ENCODE results near the gene DCK. TPM values are rescaled to one million over a fixed set of nuclear protein-coding genes. Genes with fewer than 3 reads are reported as not detected.

The DCK gene
- total and polyA plus RNA-seq, 9 of the 15 experiments (the other 6 are each of a cell fraction or from before 2014, with no cell fraction given) = 11.3 to 25.8 (median 19.6) TPM

DNA sequence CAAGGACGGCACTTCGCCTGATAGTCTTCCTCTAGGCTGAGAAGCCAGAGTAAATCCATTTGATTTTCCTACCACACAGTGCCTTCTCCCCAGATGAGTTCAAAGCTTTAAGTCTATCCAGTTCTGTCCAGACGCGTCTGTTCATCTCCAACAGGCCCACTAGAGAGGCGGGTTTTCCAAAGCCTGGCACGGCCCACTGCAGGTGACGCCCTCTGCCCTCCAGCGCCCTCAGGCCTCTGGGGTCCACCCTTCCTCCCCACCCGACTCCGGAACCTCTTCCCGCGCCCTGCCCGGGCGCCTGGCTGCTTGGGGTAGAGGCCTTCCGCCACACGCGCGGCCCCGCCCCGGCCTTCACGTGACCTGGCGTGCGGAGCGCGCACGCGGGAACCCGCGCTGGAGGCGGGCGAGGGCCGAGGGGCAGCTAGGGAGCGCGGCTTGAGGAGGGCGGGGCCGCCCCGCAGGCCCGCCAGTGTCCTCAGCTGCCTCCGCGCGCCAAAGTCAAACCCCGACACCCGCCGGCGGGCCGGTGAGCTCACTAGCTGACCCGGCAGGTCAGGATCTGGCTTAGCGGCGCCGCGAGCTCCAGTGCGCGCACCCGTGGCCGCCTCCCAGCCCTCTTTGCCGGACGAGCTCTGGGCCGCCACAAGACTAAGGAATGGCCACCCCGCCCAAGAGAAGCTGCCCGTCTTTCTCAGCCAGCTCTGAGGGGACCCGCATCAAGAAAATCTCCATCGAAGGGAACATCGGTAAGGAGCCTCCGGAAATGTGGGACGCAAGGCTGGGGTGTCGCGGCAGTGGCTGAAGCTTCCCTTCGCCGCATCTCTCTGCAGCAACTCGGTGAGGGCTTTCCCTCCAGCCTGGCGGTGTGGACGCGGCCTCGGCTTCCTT is at the start of gene DCK (continued):
- TF ChIP-seq GTF2A2 (tag; IDR thresholded peaks at IDR 0.05) (no peak), PRPF4 (IDR thresholded peaks at IDR 0.05; ENCODE audit: insufficient read depth, low read depth, low read length, poor library complexity, severe bottlenecking) (no peak), HOXB6 (CRISPR knock-in tag; IDR thresholded peaks at IDR 0.05; ENCODE audit: borderline replicate concordance) (no peak), MTF1 (CRISPR knock-in tag; IDR thresholded peaks at IDR 0.05; ENCODE audit: borderline replicate concordance) (no peak), ELF1 (tag; IDR thresholded peaks at IDR 0.05) (peak; percentile 81), HDAC1 (IDR thresholded peaks at IDR 0.05) (no peak; a peak in 1 of 4 replicates), SNIP1 (IDR thresholded peaks at IDR 0.05; ENCODE audit: low read depth) (no peak), HDAC3 (IDR thresholded peaks at IDR 0.05; ENCODE audit: borderline replicate concordance, partially characterized antibody) (no peak), SMARCC2 (IDR thresholded peaks at IDR 0.05; ENCODE audit: low read depth) (no peak), EP400 (IDR thresholded peaks at IDR 0.05) (peak; percentile 67; the same call in 1 of the 2 replicates), ZNF699 (CRISPR knock-in tag; IDR thresholded peaks at IDR 0.05; ENCODE audit: insufficient replicate concordance) (no peak), NFXL1 (CRISPR knock-in tag; IDR thresholded peaks at IDR 0.05) (no peak), ZBED1 (IDR thresholded peaks at IDR 0.05) (no peak), BHLHE40 (IDR thresholded peaks at IDR 0.05; ENCODE audit: low read length) (peak; percentile 99), TSC22D4 (tag; IDR thresholded peaks at IDR 0.05) (no peak), ZNF354B (CRISPR knock-in tag; IDR thresholded peaks at IDR 0.05) (no peak), SAFB (IDR thresholded peaks at IDR 0.05; ENCODE audit: borderline replicate concordance, low read depth, low read length) (0 out of 2 replicates have a peak, but pooled peaks have one; percentile 44), MCM2 (IDR thresholded peaks at IDR 0.05; ENCODE audit: low read depth) (no peak)
- TF ChIP-seq, protein P1, sequence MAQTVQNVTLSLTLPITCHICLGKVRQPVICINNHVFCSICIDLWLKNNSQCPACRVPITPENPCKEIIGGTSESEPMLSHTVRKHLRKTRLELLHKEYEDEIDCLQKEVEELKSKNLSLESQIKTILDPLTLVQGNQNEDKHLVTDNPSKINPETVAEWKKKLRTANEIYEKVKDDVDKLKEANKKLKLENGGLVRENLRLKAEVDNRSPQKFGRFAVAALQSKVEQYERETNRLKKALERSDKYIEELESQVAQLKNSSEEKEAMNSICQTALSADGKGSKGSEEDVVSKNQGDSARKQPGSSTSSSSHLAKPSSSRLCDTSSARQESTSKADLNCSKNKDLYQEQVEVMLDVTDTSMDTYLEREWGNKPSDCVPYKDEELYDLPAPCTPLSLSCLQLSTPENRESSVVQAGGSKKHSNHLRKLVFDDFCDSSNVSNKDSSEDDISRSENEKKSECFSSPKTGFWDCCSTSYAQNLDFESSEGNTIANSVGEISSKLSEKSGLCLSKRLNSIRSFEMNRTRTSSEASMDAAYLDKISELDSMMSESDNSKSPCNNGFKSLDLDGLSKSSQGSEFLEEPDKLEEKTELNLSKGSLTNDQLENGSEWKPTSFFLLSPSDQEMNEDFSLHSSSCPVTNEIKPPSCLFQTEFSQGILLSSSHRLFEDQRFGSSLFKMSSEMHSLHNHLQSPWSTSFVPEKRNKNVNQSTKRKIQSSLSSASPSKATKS (CRISPR knock-in tag; IDR thresholded peaks at IDR 0.05) = no peak
- TF ChIP-seq, protein P2, sequence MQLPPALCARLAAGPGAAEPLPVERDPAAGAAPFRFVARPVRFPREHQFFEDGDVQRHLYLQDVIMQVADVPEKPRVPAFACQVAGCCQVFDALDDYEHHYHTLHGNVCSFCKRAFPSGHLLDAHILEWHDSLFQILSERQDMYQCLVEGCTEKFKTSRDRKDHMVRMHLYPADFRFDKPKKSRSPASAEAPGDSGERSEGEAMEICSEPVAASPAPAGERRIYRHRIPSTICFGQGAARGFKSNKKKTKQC (CRISPR knock-in tag; IDR thresholded peaks at IDR 0.05) = no peak; the same call in 1 of the 2 replicates
- TF ChIP-seq, protein P3, sequence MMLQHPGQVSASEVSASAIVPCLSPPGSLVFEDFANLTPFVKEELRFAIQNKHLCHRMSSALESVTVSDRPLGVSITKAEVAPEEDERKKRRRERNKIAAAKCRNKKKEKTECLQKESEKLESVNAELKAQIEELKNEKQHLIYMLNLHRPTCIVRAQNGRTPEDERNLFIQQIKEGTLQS (IDR thresholded peaks at IDR 0.05) = peak; percentile 44
- TF ChIP-seq, protein P3 (CRISPR knock-in tag; conservative IDR thresholded peaks at IDR 0.05) = no peak
